ENCODE measurements around the gene CEP85. TPM values are rescaled to one million over a fixed set of nuclear protein-coding genes. Genes with fewer than 3 reads are reported as not detected.
"Not testable (repeated sequence)": the region's sequence is repeated elsewhere in the genome, so short reads cannot be mapped to it uniquely, and the experiment has no call there.

The CEP85 gene
- total and polyA plus RNA-seq, 12 donors, result 7.0 to 74.5 (median 52.0) TPM

- no peak for TF ChIP-seq CTCF (IDR thresholded peaks at IDR 0.05)
- ATAC-seq, result peak; percentile 93 to 98 (median 96)
- Histone ChIP-seq H3K4me3 (peak within 1 kb of the TSS; percentile 56 to 78 (median 64)), H3K36me3 (no peaks in the 10 kb centered on the region), H3K9me3 (no peaks in the 10 kb centered on the region), H3K27ac (peak within 1 kb of the TSS in 8 of 10 donors; percentile 11 to 88 (median 54)), H3K27me3 (no peaks in the 10 kb centered on the region), H3K4me1 (peaks cover 6 to 64% (median 24%) of the 10 kb centered on the region in 9 donors)
- 4% methylated on average over 51 of the region's 51 CpGs for WGBS, 2 donors
- DNase-seq, result peak; percentile 85 to 92
- intact Hi-C loops (cut with DNase I), result loop anchor here in 1 of 10 donors (1.0 kb wide), 1 partner anchor 73 kb away; no protein-coding TSS in a partner anchor
Observed at GRCh38 chr1:26306290-26307229, 72.6 kb downstream of the CEP85 start, which contains the start of gene UBXN11. UBXN11 (minus strand) TSS chr1:26306636; CDS start chr1:26302883, 3,753 bp downstream.

DNA sequence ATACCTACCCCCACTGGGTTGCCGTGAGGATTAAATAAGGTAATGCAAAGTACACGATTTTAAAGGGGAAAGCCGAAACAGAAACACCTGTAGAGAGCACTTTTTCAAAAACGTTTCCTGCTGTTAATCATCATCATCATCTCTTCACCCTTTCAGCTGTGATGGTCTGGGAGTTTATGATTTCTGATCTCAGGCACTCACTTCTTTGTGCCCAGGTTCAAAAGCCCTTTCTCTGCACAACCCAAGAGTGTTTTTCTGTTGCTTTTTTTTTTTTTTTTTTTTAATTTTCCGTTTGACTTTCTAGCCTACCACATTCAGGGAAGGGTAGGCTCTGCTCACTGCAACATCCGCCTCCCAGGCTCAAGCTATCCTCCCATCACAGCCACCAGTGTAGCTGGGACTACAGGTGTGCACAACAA is 73.4 kb downstream of the CEP85 start:
- Histone ChIP-seq H3K36me3 (no peaks in the 10 kb centered on the region), H3K27ac (peak overlapping the region in 5 of 10 donors; percentile 24 to 88 (median 68)), H3K9me3 (no peaks in the 10 kb centered on the region), H3K4me3 (peak overlapping the region in 1 of 10 donors; percentile 60), H3K27me3 (no peaks in the 10 kb centered on the region), H3K4me1 (peaks cover 6 to 63% (median 23%) of the 10 kb centered on the region in 9 donors)
- ATAC-seq (no peak), DNase-seq (no peak)
- intact Hi-C loops (cut with DNase I), result no loop called here
- TF ChIP-seq CTCF (IDR thresholded peaks at IDR 0.05), result no peak
- 55% methylated on average over 6 of the region's 6 CpGs for WGBS, 2 donors

DNA sequence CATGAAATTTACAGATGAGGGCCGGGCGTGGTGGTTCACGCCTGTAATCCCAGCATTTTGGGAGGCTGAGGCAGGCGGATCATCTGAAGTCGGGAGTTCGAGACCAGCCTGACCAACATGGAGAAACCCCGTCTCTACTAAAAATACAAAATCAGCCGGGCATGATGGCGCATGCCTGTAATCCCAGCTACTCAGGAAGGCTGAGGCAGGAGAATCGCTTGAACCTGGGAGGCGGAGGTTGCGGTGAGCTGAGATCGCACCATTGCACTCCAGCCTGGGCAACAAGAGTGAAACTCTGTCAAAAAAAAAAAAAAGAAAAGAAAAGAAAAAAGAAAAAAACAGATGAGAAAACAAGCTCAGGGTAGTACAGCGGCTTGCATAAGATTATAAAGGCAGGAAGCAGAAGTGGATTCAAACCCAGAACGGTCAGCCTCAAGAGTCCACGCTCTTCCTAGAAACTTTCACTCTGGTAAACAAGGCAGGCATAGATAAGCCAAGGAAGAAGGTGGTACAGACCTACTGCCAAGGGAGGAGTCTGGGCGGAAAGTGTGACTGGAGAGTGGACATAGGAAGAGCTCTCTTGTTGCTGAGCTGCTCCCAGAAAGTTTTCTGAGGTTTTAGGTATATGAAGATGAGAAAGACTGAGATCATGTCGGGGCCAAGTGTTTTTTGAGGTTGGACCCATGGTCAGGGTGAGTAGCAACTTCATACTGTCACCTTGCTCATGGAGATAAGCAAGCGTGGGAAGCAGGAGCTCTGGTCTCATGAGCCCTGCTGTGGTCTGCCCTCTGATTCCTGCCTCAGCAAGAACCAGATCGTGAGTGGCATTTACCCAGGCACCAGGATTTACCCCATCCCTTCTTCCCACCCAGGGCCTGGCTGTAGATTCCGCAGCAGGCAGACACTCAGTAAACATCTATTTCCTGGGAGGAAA is 74.2 kb downstream of the CEP85 start:
- WGBS, 2 donors, result 81 to 84% methylated on average over 21 of the region's 21 CpGs
- peaks cover 4 to 54% (median 15%) of the 10 kb centered on the region in 9 donors for H3K4me1 ChIP-seq
- H3K27ac ChIP-seq, result peak overlapping the region in 1 of 10 donors; percentile 88
- intact Hi-C loops (cut with DNase I); H3K36me3 ChIP-seq; ATAC-seq; H3K27me3 ChIP-seq; H3K9me3 ChIP-seq; H3K4me3 ChIP-seq; DNase-seq: not testable (repeated sequence)

DNA sequence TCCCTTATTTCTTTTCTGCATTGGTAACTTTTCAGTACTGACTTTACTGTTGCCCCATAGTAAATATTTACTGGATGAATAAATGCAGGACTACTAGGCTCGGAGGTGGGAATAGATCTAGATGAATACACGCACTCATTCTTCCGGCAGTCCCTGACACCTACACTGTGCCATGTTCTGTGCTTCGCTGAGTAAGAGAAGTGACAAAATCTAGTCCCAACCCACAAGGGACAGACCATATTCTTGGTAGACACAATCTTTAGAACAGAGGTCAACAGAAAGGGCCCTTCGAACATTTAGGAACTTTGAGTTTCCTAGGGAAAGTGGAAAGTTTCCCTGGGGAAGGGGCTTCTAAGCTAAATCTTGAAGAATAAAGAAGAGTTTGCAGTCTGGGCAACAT is 80.5 kb downstream of the CEP85 start:
- intact Hi-C loops (cut with DNase I), result loop anchor here in 1 of 10 donors (10.0 kb wide), 1 partner anchor 140 kb away; the partner anchor contains the start of genes CNKSR1 and ZNF593OS
- no peak overlapping the region for H3K4me3 ChIP-seq
- 88 to 90% methylated on average over 5 of the region's 5 CpGs for WGBS, 2 donors
- ATAC-seq (no peak), DNase-seq (no peak)
- peak overlapping the region in 1 of 10 donors; percentile 89 for H3K27ac ChIP-seq
- TF ChIP-seq CTCF (IDR thresholded peaks at IDR 0.05), result no peak
- H3K27me3 ChIP-seq, result no peaks in the 10 kb centered on the region
- H3K4me1 ChIP-seq, result peaks cover 0 to 57% (median 12%) of the 10 kb centered on the region in 9 donors
- H3K36me3 ChIP-seq, result no peaks in the 10 kb centered on the region
- no peaks in the 10 kb centered on the region for H3K9me3 ChIP-seq
